ENCODE measurements around the gene PTCH2.

GRCh38 chr1:44885406-44885805 is 42.4 kb upstream of the PTCH2 start:
- no peak for TF ChIP-seq CTCF (IDR thresholded peaks at IDR 0.05)
- TF ChIP-seq POLR2A (IDR thresholded peaks at IDR 0.05) = no peak
